Kidney (tissue), 14 donors: ENCODE data around the gene ARHGAP35. TPM values are rescaled to one million over a fixed set of nuclear protein-coding genes. Genes with fewer than 3 reads are reported as not detected.

Source experiments
- DNase-seq, 5 donors: peaks; one replicate each; pipeline ENCODE4 v3.0.0-alpha.2; 2013 to 2020
- FAIRE-seq: peaks from 2 replicates; lab custom pipeline; 2012; peaks lifted over from hg19 to GRCh38; lab: Jason Lieb, UNC
- H3K27ac ChIP-seq, 2 donors: one replicate each; pipeline ENCODE4 v1.7.0; 2013; ENCODE audit warnings: low read depth in 2 of 2, low read length in 2 of 2, inconsistent platforms in 1 of 2
- H3K27me3 ChIP-seq: one replicate; pipeline ENCODE4 v1.7.1; 2013; ENCODE audit warnings: low read length, inconsistent platforms; ENCODE audit not compliant: control insufficient read depth, insufficient read depth
- H3K36me3 ChIP-seq, 3 donors: one replicate each; pipeline versions ENCODE4 v1.7.0 to v1.7.1; 2013; ENCODE audit warnings: low read length in 3 of 3, control low read depth in 1 of 3, inconsistent platforms in 1 of 3; ENCODE audit not compliant: insufficient read depth in 3 of 3, control insufficient read depth in 2 of 3
- H3K4me1 ChIP-seq, 3 donors: one replicate each; pipeline versions ENCODE4 v1.7.0 to v1.7.1; 2013; ENCODE audit warnings: low read length in 3 of 3, inconsistent platforms in 1 of 3, low read depth in 1 of 3; ENCODE audit not compliant: control insufficient read depth in 2 of 3, insufficient read depth in 2 of 3
- H3K4me3 ChIP-seq, 3 donors: one replicate each; pipeline versions ENCODE4 v1.7.0 to v1.8.1; 2013; ENCODE audit warnings: low read length in 3 of 3, control low read depth in 1 of 3, inconsistent platforms in 1 of 3
- H3K9ac ChIP-seq, 3 donors: one replicate each; pipeline versions ENCODE4 v1.7.0 to v1.7.1; 2013; ENCODE audit warnings: low read length in 3 of 3, control low read depth in 1 of 3, inconsistent platforms in 1 of 3
- H3K9me3 ChIP-seq, 3 donors: one replicate each; pipeline versions ENCODE4 v1.7.0 to v1.7.1; 2013; ENCODE audit warnings: low read length in 3 of 3, control low read depth in 1 of 3, inconsistent platforms in 1 of 3; ENCODE audit not compliant: control insufficient read depth in 2 of 3, insufficient read depth in 1 of 3
- CTCF ChIP-seq: IDR thresholded peaks from 3 replicates; pipeline ENCODE4 v1.5.1; 2012; ENCODE audit warnings: mild to moderate bottlenecking, moderate library complexity, borderline replicate concordance; ENCODE audit not compliant: insufficient read depth; ENCODE audit errors: extremely low read depth
- intact Hi-C: fragments of 100-400 bp; cut with DNase I; formaldehyde crosslinking; loops from one replicate; pipeline ENCODE4 v1.11.1; 2022
- polyA plus RNA-seq: library from polyadenylated mRNA; stranded (reverse); fragments of 350-450 nt; fragmentation: Illumina TruSeq; extraction: RNeasy Lipid Tissue Mini Kit (QIAGEN cat#74804); gene quantifications from one replicate; pipeline ENCODE4 v1.2.3, GENCODE V29; 2014; ENCODE audit warnings: low read depth, low replicate concordance; ENCODE audit not compliant: insufficient read depth
- total RNA-seq: library from RNA; stranded (reverse); fragmentation: NEBNext Ultra II Directional; extraction: Animal tissue kit (Norgen Biotek cat#: 25700); gene quantifications from one replicate; pipeline ENCODE4 v1.2.1, GENCODE V29; 2021
- donor health status: control.
- donor health status: control.
- donor health status: control.
- donor health status: control.
- donor health status: control.
- donor health status: DM: yes; HTN: yes; CAD: no.
- donor health status: Normal renal cell carcinoma (clear cell type).

ARHGAP35 gene
- total and polyA plus RNA-seq, 2 donors from 2014 or later = 14.0 to 53.6 TPM

GRCh38 chr19:46890423-46891170 lies 29.8 kb downstream of the ARHGAP35 start:
- Histone ChIP-seq H3K9ac (no peak overlapping the region), H3K36me3 (no peaks in the 10 kb centered on the region), H3K9me3 (no peaks in the 10 kb centered on the region), H3K4me3 (no peak overlapping the region), H3K27me3 (no peaks in the 10 kb centered on the region), H3K27ac (peak overlapping the region; percentile 23 to 26), H3K4me1 (peaks cover 0 to 20% (median 7%) of the 10 kb centered on the region in 3 donors)
- no peak for TF ChIP-seq CTCF
- DNase-seq (no peak), FAIRE-seq (no peak)
- intact Hi-C loops = no loop called here

- H3K36me3 ChIP-seq = no peaks in the 10 kb centered on the region
- no peak overlapping the region for H3K9ac ChIP-seq
- intact Hi-C loops = no loop called here
- H3K9me3 ChIP-seq = no peaks in the 10 kb centered on the region
- peaks cover 0 to 15% (median 5%) of the 10 kb centered on the region in 3 donors for H3K4me1 ChIP-seq
- FAIRE-seq (no peak), DNase-seq (no peak)
- H3K4me3 ChIP-seq = no peak overlapping the region
- no peaks in the 10 kb centered on the region for H3K27me3 ChIP-seq
- no peak overlapping the region for H3K27ac ChIP-seq
- TF ChIP-seq CTCF = no peak
Observed at GRCh38 chr19:46892252-46893179, 31.7 kb downstream of the ARHGAP35 start.

- intact Hi-C loops = no loop called here
- FAIRE-seq (no peak), DNase-seq (no peak)
- no peak overlapping the region for H3K27ac ChIP-seq
- no peaks in the 10 kb centered on the region for H3K9me3 ChIP-seq
- no peak overlapping the region for H3K9ac ChIP-seq
- no peak overlapping the region for H3K4me3 ChIP-seq
- TF ChIP-seq CTCF = no peak
- H3K4me1 ChIP-seq = peaks cover 0 to 8% (median 5%) of the 10 kb centered on the region in 3 donors
- no peaks in the 10 kb centered on the region for H3K36me3 ChIP-seq
- H3K27me3 ChIP-seq = no peaks in the 10 kb centered on the region
Observed at GRCh38 chr19:46896076-46896794, 35.4 kb downstream of the ARHGAP35 start.
